Activated naive CD4-positive, alpha-beta T cell treated with anti-CD3 and anti-CD28 coated beads, Interleukin-2, amount 50 U/mL, for 16 hours (primary cell): ENCODE measurements around the gene SCRN3.
"Not testable (repeated sequence)": the region's sequence is repeated elsewhere in the genome, so short reads cannot be mapped to it uniquely, and the experiment has no call there.

Experiments used
- DNase-seq: peaks from one replicate; pipeline ENCODE4 v3.0.0-alpha.2; 2020

The SCRN3 gene

DNA sequence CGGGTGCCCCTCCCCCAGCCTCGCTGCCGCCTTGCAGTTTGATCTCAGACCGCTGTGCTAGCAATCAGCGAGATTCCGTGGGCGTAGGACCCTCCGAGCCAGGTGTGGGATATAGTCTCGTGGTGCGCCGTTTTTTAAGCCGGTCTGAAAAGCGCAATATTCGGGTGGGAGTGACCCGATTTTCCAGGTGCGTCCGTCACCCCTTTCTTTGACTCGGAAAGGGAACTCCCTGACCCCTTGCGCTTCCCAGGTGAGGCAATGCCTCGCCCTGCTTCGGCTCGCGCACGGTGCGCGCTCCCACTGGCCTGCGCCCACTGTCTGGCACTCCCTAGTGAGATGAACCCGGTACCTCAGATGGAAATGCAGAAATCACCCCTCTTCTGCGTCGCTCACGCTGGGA is 14.5 kb downstream of the SCRN3 start:
- not testable (repeated sequence) for DNase-seq

DNA sequence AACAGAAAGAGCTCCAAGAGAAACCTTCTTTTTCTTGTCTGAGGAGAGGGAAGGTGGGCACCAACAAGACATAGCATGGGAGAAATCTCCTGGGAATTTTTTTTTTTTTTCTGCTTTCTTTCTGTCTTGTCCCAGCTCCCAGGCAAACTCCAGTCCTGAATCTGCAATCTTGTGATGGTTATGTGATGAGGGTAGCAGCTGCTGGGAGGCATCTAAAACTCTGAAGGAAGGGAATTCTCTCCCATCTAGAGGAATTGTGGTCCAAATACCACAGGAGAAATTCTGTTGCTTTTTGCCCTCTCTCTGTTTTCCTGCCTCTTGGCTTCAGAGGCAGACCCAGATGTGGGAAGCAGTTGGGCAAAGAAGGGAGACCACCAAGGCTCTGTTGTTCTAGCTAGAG is 16.7 kb downstream of the SCRN3 start:
- no peak for DNase-seq

GRCh38 chr2:174428214-174428613 is 32.7 kb downstream of the SCRN3 start:
- no peak for DNase-seq

GRCh38 chr2:174430066-174430465 is 34.5 kb downstream of the SCRN3 start:
- no peak for DNase-seq

- no peak for DNase-seq
Observed at GRCh38 chr2:174431902-174432301, 36.4 kb downstream of the SCRN3 start.

DNA sequence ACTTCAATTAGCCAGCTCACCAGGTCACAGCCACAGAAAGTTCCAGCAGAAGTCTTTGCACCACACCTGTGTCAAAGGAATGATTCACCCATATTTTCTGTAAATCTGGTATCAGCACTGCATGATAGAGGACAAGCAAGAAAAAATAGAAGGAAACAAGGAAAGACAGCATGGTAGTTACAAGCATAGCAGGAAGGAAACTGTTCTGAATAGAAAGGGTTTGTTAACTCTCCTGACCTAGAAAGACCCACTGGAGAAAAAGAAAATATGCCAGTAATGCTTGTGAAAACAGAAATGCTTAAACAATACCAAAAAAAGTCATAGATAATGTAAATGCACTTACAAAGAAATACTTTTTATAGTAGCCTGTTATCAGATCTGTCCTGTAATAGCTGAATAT is 40.8 kb downstream of the SCRN3 start:
- no peak for DNase-seq

GRCh38 chr2:174438146-174438886 is 42.8 kb downstream of the SCRN3 start:
- no peak for DNase-seq

DNA sequence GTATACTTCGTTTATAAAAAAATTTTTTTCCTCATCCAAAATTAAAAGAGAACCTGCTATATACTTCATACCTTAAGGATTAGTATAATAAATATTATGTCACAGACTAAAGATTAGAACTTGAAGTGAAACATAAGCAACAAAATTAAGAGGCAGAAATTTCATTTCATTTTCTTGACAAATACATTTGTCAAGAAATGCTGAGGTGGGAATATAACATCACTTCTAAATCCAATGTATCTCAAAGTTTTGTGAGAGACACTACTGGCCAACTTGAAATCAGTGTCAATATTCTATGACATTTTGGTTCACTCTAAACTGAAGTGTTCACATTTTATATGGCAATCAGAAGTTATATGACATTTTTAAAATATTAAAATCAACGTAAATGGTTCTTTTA is 43.8 kb downstream of the SCRN3 start:
- no peak for DNase-seq

GRCh38 chr2:174439950-174440349 is 44.4 kb downstream of the SCRN3 start:
- DNase-seq = no peak

DNA sequence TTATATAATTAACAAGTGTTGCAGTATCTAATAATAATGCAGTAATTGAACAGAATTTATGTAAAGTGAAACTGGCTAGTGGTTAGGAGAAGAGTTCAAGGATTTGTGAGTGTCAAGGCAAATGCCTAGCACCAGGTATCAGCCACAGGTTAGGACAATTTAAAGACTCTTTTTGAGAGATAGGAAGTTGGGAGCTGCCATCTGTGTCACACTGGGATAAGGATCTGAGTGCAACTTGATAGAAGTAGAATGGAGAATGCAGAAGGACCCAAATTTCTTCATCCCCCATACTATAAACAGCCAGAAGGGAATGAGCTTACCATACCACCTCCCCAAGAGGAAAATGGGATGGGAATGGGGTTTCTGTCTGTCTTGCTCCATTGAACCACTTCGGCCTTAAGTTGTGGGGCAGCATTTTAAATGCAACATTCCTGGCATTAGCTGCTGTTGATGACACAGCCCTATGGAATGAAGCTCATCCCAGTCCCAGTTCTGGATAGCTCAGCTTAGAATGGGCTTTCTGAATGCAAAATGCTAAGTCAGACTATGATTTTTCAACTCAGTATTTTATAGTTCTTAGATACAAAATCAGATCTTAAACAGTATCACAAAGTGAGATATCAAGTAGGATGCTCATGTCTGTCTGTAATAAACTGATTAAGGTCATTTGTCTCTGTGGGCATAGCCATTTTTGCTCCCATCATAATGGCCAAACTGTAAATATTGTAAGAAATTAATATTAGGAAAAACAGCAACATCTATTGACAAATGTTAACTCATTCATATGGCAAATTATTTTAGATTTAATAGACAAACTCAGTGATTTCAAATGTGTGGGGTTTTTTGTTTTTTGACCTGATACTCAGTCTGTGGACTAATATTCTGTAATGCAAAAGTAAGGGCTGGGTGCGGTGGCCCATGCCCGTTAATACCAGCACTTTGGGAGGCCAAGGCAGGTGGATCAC is 47.3 kb downstream of the SCRN3 start:
- DNase-seq = no peak

DNA sequence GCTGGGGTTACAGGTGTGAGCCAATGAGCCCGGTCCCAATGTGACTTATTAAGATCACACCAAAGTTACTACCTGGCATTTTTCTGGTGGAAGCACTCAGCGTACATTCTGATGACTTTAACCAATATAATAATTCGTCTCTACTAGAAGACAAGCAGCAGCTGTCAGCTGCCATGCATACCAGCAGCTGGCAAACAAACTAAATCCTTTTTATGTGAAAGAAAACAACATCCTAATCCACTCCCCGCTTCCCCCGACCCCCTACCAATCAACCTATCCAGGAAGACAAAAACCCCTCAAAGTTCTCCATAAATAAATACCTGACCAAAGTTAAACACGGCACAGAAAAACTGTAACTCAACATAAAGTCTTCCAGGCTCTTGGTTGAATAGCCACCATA is 49.2 kb downstream of the SCRN3 start:
- no peak for DNase-seq

DNA sequence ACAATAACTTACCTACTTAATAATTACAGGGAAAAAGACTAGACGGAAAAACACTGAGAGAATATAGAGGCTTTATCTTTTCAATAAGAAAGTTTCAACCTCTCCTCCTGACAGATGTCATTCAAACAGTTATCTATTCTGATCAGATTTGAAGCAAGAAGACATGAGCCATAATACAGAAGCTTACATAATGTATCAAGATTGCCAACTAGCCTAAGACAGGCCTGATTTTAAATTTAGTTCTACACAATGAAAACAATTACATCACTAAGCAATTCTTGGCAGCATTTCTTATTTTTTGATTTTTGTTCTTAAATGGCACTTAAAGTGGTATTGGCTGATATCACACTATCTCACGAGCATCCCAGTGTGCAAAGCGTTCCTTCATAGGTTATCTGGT is 49.7 kb downstream of the SCRN3 start:
- DNase-seq = no peak

DNA sequence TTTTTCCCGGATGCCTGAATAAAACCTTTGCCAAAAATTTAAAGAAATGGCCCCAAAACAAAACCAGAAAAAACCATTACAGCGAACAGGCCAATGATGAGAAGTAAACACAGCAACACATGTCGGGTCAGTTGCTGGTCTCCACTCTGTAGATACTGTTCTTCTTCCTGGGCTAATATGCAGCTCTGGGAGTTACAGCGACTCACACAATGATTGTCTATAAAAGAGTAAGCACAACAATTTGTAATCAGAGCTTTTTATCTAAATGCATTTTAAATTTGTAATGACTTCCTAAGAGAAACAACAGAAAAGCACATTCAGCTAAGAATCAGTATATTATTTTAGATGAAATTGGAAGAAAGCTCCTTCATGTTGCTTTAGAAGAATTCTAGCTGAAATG is 51.0 kb downstream of the SCRN3 start:
- DNase-seq = no peak

- DNase-seq = no peak
Observed at GRCh38 chr2:174449033-174449432, 53.5 kb downstream of the SCRN3 start.

GRCh38 chr2:174450021-174450816 is 54.7 kb downstream of the SCRN3 start:
- no peak for DNase-seq

GRCh38 chr2:174454566-174454965 is 59.0 kb downstream of the SCRN3 start:
- DNase-seq = no peak

DNA sequence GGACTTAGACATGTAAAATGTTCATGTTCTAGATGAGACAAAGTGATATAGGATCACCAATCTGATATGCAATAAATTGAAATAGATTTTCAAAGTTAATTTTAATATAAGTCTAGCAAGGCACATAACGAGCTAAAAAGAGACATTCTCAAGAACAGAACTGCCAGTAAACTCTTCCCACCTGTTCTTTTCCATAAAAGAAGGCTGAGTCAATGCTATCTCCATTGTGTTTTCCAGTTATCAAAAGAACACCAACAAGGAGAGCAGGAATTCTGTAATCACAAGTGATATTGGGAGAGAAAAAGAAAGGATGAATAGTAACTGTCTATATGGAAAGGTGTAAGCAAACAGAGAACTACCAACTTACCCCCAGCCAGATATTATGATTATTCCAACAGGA is 65.7 kb downstream of the SCRN3 start:
- no peak for DNase-seq

GRCh38 chr2:174465327-174465726 is 69.8 kb downstream of the SCRN3 start:
- DNase-seq = no peak

GRCh38 chr2:174473796-174474195 is 78.3 kb downstream of the SCRN3 start:
- no peak for DNase-seq

DNA sequence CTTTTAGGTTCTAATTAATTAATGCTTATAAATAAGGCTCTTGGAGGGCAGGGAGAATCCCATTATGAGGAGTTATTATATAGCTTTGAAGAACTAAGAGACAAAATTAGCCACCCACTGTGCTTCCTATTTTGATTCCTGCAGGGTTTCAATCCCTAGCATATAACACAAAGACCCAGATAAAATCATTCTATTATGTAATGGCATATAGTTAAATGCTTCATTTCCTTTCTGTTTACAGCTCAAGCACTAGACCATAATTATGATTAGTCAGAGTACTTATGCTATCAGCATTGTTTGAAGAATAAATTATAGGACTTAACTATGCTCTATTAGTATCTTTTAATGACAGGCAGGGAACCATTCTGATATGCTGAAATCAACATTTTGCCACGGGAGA is 82.2 kb downstream of the SCRN3 start:
- DNase-seq = no peak
